T1000 (cell line): ENCODE measurements around the gene IL21.
"Not testable (repeated sequence)": the region's sequence is repeated elsewhere in the genome, so short reads cannot be mapped to it uniquely, and the experiment has no call there.

ENCODE experiments used
- DNase-seq: peaks from one replicate; lab custom pipeline; 2025; ENCODE audit warnings: mixed read lengths; lab: John Stamatoyannopoulos, UW

The IL21 gene

GRCh38 chr4:122621016-122621507 lies at the start of gene IL21:
Gene IL21 (minus strand): TSS chr4:122621066. CDS start chr4:122621011, 55 bp downstream.
- DNase-seq, result no peak

- no peak for DNase-seq
Observed at GRCh38 chr4:122669911-122670738, 49.3 kb upstream of the IL21 start.

- DNase-seq, result no peak
Observed at GRCh38 chr4:122668241-122668640, 47.4 kb upstream of the IL21 start.

- DNase-seq, result no peak
Observed at GRCh38 chr4:122666527-122667245, 45.8 kb upstream of the IL21 start.

- DNase-seq, result no peak
Observed at GRCh38 chr4:122665161-122665929, 44.5 kb upstream of the IL21 start.

GRCh38 chr4:122663814-122664610 lies 43.1 kb upstream of the IL21 start:
- no peak for DNase-seq

GRCh38 chr4:122663291-122663690 lies 42.4 kb upstream of the IL21 start:
- DNase-seq, result no peak

- DNase-seq, result no peak
Observed at GRCh38 chr4:122662701-122663100, 41.8 kb upstream of the IL21 start.

- DNase-seq, result no peak
Observed at GRCh38 chr4:122661176-122662160, 40.6 kb upstream of the IL21 start.

- no peak for DNase-seq
Observed at GRCh38 chr4:122658818-122659295, 38.0 kb upstream of the IL21 start.

- DNase-seq, result no peak
Observed at GRCh38 chr4:122658377-122658776, 37.5 kb upstream of the IL21 start.

- no peak for DNase-seq
Observed at GRCh38 chr4:122657553-122657952, 36.7 kb upstream of the IL21 start.

- DNase-seq, result not testable (repeated sequence)
Observed at GRCh38 chr4:122656583-122656982, 35.7 kb upstream of the IL21 start.

- DNase-seq, result no peak
Observed at GRCh38 chr4:122652379-122652778, 31.5 kb upstream of the IL21 start.

GRCh38 chr4:122650148-122650547 lies 29.3 kb upstream of the IL21 start:
- DNase-seq, result no peak

- DNase-seq, result no peak
Observed at GRCh38 chr4:122647656-122648055, 26.8 kb upstream of the IL21 start.

- no peak for DNase-seq
Observed at GRCh38 chr4:122643257-122643656, 22.4 kb upstream of the IL21 start.

- no peak for DNase-seq
Observed at GRCh38 chr4:122639181-122639580, 18.3 kb upstream of the IL21 start.

GRCh38 chr4:122636697-122637096 lies 15.8 kb upstream of the IL21 start:
- DNase-seq, result no peak

GRCh38 chr4:122635205-122635604 lies 14.3 kb upstream of the IL21 start:
- DNase-seq, result no peak
